HEK293 (cell line): Measurements from ENCODE around the gene ZW10.

Experiments used
- CTCF ChIA-PET: fragments of 350-600 bp; formaldehyde crosslinking; extraction: SDS; loops from one replicate; lab custom pipeline; 2021; ENCODE audit warnings: antibody characterized with exemption; lab: Yijun Ruan, JAX
- POLR2A ChIA-PET: fragments of 300-600 bp; formaldehyde crosslinking; extraction: SDS; loops from one replicate; lab custom pipeline; 2020; ENCODE audit warnings: antibody characterized with exemption, inconsistent platforms; lab: Yijun Ruan, JAX
- H3K27ac ChIP-seq: fragments of 200-500 bp; sonication (Bioruptor generic); 2 replicates; pipeline ENCODE4 v1.5.1; 2014; ENCODE audit warnings: low read depth, low read length, control low read depth, inconsistent platforms; ENCODE audit errors: extremely low read depth
- H3K36me3 ChIP-seq, 2 experiments: fragments of 200-500 bp in 1 of 2; sonication (Bioruptor generic) in 1 of 2; 1 replicate in 1 of 2; 2 replicates in 1 of 2; pipeline ENCODE4 v1.5.1; 2014 to 2017; ENCODE audit warnings: inconsistent platforms in 2 of 2, low read length in 2 of 2; ENCODE audit not compliant: control insufficient read depth in 2 of 2, insufficient read depth in 1 of 2
- H3K4me1 ChIP-seq: fragments of 200-500 bp; sonication (Bioruptor generic); 2 replicates; pipeline ENCODE4 v1.5.1; 2014; ENCODE audit warnings: mild to moderate bottlenecking, low read length, inconsistent platforms; ENCODE audit not compliant: control insufficient read depth, insufficient read depth
- H3K4me3 ChIP-seq: 2 replicates; pipeline ENCODE4 v1.5.1; 2011; ENCODE audit warnings: low read depth, mild to moderate bottlenecking, control low read depth, low read length, moderate library complexity
- H3K9me3 ChIP-seq: fragments of 200-500 bp; sonication (Bioruptor generic); 2 replicates; pipeline ENCODE4 v1.5.1; 2014; ENCODE audit warnings: low read depth, low read length, inconsistent platforms; ENCODE audit not compliant: control insufficient read depth, insufficient read depth
- KLF10 ChIP-seq: fragments of 450-650 bp; IDR thresholded peaks from 2 replicates; pipeline ENCODE4 v1.5.1; 2018; ENCODE audit warnings: missing biosample characterization, mild to moderate bottlenecking, missing genetic modification characterization
- OVOL3 ChIP-seq: fragments of 450-650 bp; formaldehyde crosslinking; IDR thresholded peaks from 2 replicates; pipeline ENCODE4 v1.5.1; 2016; ENCODE audit warnings: missing biosample characterization, missing genetic modification characterization
- REPIN1 ChIP-seq: fragments of 450-650 bp; formaldehyde crosslinking; IDR thresholded peaks from 2 replicates; pipeline ENCODE4 v1.5.1; 2017; ENCODE audit warnings: missing biosample characterization, missing genetic modification characterization, low read depth
- WT1 ChIP-seq: fragments of 450-650 bp; formaldehyde crosslinking; IDR thresholded peaks from 2 replicates; pipeline ENCODE4 v1.5.1; 2016; ENCODE audit warnings: missing biosample characterization, missing genetic modification characterization
- YY2 ChIP-seq: fragments of 450-650 bp; formaldehyde crosslinking; IDR thresholded peaks from 2 replicates; pipeline ENCODE4 v1.5.1; 2016; ENCODE audit warnings: missing biosample characterization, missing genetic modification characterization
- ZBTB17 ChIP-seq: fragments of 450-650 bp; formaldehyde crosslinking; IDR thresholded peaks from 2 replicates; pipeline ENCODE4 v1.5.1; 2016; ENCODE audit warnings: missing biosample characterization, missing genetic modification characterization
- ZEB2 ChIP-seq: fragments of 450-650 bp; formaldehyde crosslinking; IDR thresholded peaks from 2 replicates; pipeline ENCODE4 v1.5.1; 2016; ENCODE audit warnings: missing biosample characterization, missing genetic modification characterization
- ZFP69B ChIP-seq: fragments of 450-650 bp; formaldehyde crosslinking; IDR thresholded peaks from 2 replicates; pipeline ENCODE4 v1.5.1; 2016; ENCODE audit warnings: missing biosample characterization, missing genetic modification characterization
- ZNF184 ChIP-seq: fragments of 450-650 bp; IDR thresholded peaks from 2 replicates; pipeline ENCODE4 v1.5.1; 2018; ENCODE audit warnings: missing biosample characterization, mild to moderate bottlenecking, missing genetic modification characterization
- ZNF311 ChIP-seq: fragments of 450-650 bp; formaldehyde crosslinking; IDR thresholded peaks from 2 replicates; pipeline ENCODE4 v1.5.1; 2017; ENCODE audit warnings: missing biosample characterization, missing genetic modification characterization, borderline replicate concordance
- ZNF335 ChIP-seq: fragments of 450-650 bp; formaldehyde crosslinking; conservative IDR thresholded peaks from 2 replicates; pipeline ENCODE4 v1.5.1; 2016; ENCODE audit warnings: missing biosample characterization, missing genetic modification characterization
- ZNF394 ChIP-seq: fragments of 450-650 bp; formaldehyde crosslinking; IDR thresholded peaks from 2 replicates; pipeline ENCODE4 v1.5.1; 2016; ENCODE audit warnings: missing biosample characterization, missing genetic modification characterization, mild to moderate bottlenecking, moderate library complexity, borderline replicate concordance
- ZNF510 ChIP-seq: fragments of 450-650 bp; formaldehyde crosslinking; IDR thresholded peaks from 2 replicates; pipeline ENCODE4 v1.5.1; 2018; ENCODE audit warnings: mild to moderate bottlenecking, missing genetic modification characterization, missing biosample characterization; ENCODE audit not compliant: insufficient replicate concordance
- ZNF629 ChIP-seq: fragments of 450-650 bp; formaldehyde crosslinking; IDR thresholded peaks from 2 replicates; pipeline ENCODE4 v1.5.1; 2017; ENCODE audit warnings: missing biosample characterization, missing genetic modification characterization
- ZNF747 ChIP-seq: fragments of 450-650 bp; formaldehyde crosslinking; IDR thresholded peaks from 2 replicates; pipeline ENCODE4 v1.5.1; 2016; ENCODE audit warnings: missing biosample characterization, missing genetic modification characterization
- TF ChIP-seq, protein P1 (sequence below): fragments of 450-650 bp; formaldehyde crosslinking; IDR thresholded peaks from 2 replicates; pipeline ENCODE4 v1.5.1; 2016; ENCODE audit warnings: missing biosample characterization, missing genetic modification characterization
- TF ChIP-seq, protein P2 (sequence below): fragments of 450-650 bp; formaldehyde crosslinking; IDR thresholded peaks from 2 replicates; pipeline ENCODE4 v1.5.1; 2016; ENCODE audit warnings: missing biosample characterization, missing genetic modification characterization
- TF ChIP-seq, protein P3 (sequence below): fragments of 450-650 bp; formaldehyde crosslinking; optimal IDR thresholded peaks from 2 replicates; pipeline ENCODE3; 2016; ENCODE audit warnings: missing biosample characterization, mild to moderate bottlenecking, missing genetic modification characterization
- TF ChIP-seq, protein P4 (sequence below): fragments of 450-650 bp; formaldehyde crosslinking; IDR thresholded peaks from 2 replicates; pipeline ENCODE4 v1.5.1; 2016; ENCODE audit warnings: missing biosample characterization, missing genetic modification characterization, low read depth
- TF ChIP-seq, protein P5 (sequence below): sonication (generic); formaldehyde crosslinking; IDR thresholded peaks from 2 replicates; pipeline ENCODE4 v1.8.1; 2022; ENCODE audit warnings: mild to moderate bottlenecking, moderate library complexity, missing genetic modification reagents

Gene ZW10, protein sequence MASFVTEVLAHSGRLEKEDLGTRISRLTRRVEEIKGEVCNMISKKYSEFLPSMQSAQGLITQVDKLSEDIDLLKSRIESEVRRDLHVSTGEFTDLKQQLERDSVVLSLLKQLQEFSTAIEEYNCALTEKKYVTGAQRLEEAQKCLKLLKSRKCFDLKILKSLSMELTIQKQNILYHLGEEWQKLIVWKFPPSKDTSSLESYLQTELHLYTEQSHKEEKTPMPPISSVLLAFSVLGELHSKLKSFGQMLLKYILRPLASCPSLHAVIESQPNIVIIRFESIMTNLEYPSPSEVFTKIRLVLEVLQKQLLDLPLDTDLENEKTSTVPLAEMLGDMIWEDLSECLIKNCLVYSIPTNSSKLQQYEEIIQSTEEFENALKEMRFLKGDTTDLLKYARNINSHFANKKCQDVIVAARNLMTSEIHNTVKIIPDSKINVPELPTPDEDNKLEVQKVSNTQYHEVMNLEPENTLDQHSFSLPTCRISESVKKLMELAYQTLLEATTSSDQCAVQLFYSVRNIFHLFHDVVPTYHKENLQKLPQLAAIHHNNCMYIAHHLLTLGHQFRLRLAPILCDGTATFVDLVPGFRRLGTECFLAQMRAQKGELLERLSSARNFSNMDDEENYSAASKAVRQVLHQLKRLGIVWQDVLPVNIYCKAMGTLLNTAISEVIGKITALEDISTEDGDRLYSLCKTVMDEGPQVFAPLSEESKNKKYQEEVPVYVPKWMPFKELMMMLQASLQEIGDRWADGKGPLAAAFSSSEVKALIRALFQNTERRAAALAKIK

DNA sequence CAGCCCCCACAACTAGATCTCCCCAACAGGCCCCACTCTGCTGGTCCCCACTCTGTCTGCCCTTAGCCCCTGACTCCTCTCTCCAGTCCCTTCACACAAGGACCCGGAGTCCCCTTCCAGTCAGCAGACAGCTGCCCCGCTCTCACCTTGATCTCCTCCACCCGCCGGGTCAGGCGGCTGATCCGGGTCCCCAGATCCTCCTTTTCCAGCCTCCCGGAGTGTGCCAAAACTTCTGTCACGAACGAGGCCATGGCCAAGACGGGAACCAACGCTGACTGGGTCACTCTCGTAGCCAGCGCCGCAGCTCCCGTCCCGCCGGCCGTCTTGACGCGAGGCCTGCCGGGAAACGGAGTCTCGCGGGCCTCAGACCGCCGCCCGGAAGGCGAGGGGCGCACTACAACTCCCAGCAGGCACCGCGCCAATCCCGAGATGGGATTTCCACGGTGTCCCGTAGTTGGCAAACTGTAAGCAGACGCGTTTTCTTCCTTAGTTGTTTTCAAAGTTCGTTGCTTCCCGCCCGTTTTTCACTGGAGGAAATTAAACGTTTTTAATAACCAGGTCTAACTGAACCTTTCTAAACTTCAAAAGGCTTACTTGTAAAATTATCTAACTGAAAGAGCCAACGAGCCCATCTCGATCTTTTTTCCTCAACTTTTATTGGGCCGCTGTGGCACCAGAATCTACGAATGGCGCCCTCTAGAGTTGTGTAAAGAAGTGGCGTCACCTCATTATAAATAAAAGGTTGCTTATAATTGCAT, at the start of gene ZW10:
ZW10 (minus strand) TSS at position 277 of the 758 bp plus-strand sequence; CDS start at position 251, 26 bp downstream.
- no peaks in the 10 kb centered on the region for H3K9me3 ChIP-seq
- H3K4me1 ChIP-seq = 0 out of 2 replicates have a peak, but pooled peaks cover 3% of the 10 kb centered on the region
- ChIA-PET POLR2A (interaction anchor here (0.6 to 1.2 kb wide), 2 partner anchors 9 to 145 kb away, joined by 3 to 10 read pairs; no protein-coding TSS in a partner anchor), CTCF (interaction anchor here (0.6 to 2.1 kb wide), 6 partner anchors 9 to 467 kb away, joined by 3 to 5 read pairs (median 4); no protein-coding TSS in a partner anchor)
- peaks cover 0 to 23% of the 10 kb centered on the region in 2 experiments for H3K36me3 ChIP-seq
- H3K4me3 ChIP-seq = peak within 1 kb of the TSS; percentile 96
- H3K27ac ChIP-seq = peak within 1 kb of the TSS; percentile 47; the same call in 1 of the 2 replicates
- TF ChIP-seq ZNF335 (tag by site-specific recombination) (peak; percentile 94), YY2 (no peak), REPIN1 (peak; percentile 91), ZEB2 (peak; percentile 65), ZNF747 (tag by site-specific recombination) (no peak), ZNF629 (tag by site-specific recombination) (peak; percentile 46; the same call in 1 of the 2 replicates), KLF10 (tag by site-specific recombination) (peak; percentile 30; the same call in 1 of the 2 replicates), ZNF394 (tag by site-specific recombination) (peak; percentile 52; the same call in 1 of the 2 replicates), ZFP69B (peak; percentile 51; the same call in 1 of the 2 replicates), WT1 (tag by site-specific recombination) (no peak), ZNF311 (tag by site-specific recombination) (no peak), ZNF184 (tag by site-specific recombination) (peak; percentile 46; the same call in 1 of the 2 replicates), ZBTB17 (tag by site-specific recombination) (peak; percentile 66), OVOL3 (tag by site-specific recombination) (0 out of 2 replicates have a peak, but pooled peaks have one; percentile 40), ZNF510 (tag by site-specific recombination) (no peak)
- TF ChIP-seq, protein P1, sequence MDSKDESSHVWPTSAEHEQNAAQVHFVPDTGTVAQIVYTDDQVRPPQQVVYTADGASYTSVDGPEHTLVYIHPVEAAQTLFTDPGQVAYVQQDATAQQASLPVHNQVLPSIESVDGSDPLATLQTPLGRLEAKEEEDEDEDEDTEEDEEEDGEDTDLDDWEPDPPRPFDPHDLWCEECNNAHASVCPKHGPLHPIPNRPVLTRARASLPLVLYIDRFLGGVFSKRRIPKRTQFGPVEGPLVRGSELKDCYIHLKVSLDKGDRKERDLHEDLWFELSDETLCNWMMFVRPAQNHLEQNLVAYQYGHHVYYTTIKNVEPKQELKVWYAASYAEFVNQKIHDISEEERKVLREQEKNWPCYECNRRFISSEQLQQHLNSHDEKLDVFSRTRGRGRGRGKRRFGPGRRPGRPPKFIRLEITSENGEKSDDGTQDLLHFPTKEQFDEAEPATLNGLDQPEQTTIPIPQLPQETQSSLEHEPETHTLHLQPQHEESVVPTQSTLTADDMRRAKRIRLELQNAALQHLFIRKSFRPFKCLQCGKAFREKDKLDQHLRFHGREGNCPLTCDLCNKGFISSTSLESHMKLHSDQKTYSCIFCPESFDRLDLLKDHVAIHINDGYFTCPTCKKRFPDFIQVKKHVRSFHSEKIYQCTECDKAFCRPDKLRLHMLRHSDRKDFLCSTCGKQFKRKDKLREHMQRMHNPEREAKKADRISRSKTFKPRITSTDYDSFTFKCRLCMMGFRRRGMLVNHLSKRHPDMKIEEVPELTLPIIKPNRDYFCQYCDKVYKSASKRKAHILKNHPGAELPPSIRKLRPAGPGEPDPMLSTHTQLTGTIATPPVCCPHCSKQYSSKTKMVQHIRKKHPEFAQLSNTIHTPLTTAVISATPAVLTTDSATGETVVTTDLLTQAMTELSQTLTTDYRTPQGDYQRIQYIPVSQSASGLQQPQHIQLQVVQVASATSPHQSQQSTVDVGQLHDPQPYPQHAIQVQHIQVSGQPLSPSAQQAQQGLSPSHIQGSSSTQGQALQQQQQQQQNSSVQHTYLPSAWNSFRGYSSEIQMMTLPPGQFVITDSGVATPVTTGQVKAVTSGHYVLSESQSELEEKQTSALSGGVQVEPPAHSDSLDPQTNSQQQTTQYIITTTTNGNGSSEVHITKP (tag by site-specific recombination) = 0 out of 2 replicates have a peak, but pooled peaks have one; percentile 9
- TF ChIP-seq, protein P2, sequence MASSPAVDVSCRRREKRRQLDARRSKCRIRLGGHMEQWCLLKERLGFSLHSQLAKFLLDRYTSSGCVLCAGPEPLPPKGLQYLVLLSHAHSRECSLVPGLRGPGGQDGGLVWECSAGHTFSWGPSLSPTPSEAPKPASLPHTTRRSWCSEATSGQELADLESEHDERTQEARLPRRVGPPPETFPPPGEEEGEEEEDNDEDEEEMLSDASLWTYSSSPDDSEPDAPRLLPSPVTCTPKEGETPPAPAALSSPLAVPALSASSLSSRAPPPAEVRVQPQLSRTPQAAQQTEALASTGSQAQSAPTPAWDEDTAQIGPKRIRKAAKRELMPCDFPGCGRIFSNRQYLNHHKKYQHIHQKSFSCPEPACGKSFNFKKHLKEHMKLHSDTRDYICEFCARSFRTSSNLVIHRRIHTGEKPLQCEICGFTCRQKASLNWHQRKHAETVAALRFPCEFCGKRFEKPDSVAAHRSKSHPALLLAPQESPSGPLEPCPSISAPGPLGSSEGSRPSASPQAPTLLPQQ (tag by site-specific recombination) = peak; percentile 82
- TF ChIP-seq, protein P3, sequence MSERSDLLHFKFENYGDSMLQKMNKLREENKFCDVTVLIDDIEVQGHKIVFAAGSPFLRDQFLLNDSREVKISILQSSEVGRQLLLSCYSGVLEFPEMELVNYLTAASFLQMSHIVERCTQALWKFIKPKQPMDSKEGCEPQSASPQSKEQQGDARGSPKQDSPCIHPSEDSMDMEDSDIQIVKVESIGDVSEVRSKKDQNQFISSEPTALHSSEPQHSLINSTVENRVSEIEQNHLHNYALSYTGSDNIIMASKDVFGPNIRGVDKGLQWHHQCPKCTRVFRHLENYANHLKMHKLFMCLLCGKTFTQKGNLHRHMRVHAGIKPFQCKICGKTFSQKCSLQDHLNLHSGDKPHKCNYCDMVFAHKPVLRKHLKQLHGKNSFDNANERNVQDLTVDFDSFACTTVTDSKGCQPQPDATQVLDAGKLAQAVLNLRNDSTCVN (tag by site-specific recombination) = peak; percentile 50
- TF ChIP-seq, protein P4, sequence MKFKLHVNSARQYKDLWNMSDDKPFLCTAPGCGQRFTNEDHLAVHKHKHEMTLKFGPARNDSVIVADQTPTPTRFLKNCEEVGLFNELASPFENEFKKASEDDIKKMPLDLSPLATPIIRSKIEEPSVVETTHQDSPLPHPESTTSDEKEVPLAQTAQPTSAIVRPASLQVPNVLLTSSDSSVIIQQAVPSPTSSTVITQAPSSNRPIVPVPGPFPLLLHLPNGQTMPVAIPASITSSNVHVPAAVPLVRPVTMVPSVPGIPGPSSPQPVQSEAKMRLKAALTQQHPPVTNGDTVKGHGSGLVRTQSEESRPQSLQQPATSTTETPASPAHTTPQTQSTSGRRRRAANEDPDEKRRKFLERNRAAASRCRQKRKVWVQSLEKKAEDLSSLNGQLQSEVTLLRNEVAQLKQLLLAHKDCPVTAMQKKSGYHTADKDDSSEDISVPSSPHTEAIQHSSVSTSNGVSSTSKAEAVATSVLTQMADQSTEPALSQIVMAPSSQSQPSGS (tag by site-specific recombination) = peak; percentile 71; the same call in 1 of the 2 replicates
- TF ChIP-seq, protein P5, sequence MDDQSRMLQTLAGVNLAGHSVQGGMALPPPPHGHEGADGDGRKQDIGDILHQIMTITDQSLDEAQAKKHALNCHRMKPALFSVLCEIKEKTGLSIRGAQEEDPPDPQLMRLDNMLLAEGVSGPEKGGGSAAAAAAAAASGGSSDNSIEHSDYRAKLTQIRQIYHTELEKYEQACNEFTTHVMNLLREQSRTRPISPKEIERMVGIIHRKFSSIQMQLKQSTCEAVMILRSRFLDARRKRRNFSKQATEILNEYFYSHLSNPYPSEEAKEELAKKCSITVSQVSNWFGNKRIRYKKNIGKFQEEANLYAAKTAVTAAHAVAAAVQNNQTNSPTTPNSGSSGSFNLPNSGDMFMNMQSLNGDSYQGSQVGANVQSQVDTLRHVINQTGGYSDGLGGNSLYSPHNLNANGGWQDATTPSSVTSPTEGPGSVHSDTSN (CRISPR knock-in tag) = no peak
